HepG2 (cell line): ENCODE measurements around the gene FOXL3. TPM values are rescaled to one million over a fixed set of nuclear protein-coding genes. Genes with fewer than 3 reads are reported as not detected.
"Not testable (repeated sequence)": the region's sequence is repeated elsewhere in the genome, so short reads cannot be mapped to it uniquely, and the experiment has no call there.

ENCODE experiments used
- ATAC-seq: fragments of 200-7000 bp; cut with Tn5 transposase; 3 replicates; pipeline ENCODE4 v1.9.1; 2020; ENCODE audit warnings: mild to moderate bottlenecking, moderate library complexity
- BruUV-seq: library from RNA; stranded (reverse); fragments of 400-500 nt; replicated peaks from 2 replicates; lab custom pipeline; 2021; lab: Mats Ljungman, UMichigan
- CTCF ChIA-PET: fragments of 300-600 bp; formaldehyde crosslinking; extraction: SDS; loops from one replicate; lab custom pipeline; 2021; ENCODE audit warnings: low total read pairs, inconsistent platforms, low intra/inter-chr PET ratio; lab: Yijun Ruan, JAX
- POLR2A ChIA-PET: fragments of 350-600 bp; sonication (Branson Sonifier 250); formaldehyde crosslinking; loops from one replicate; lab custom pipeline; 2020; ENCODE audit warnings: antibody characterized with exemption, inconsistent platforms; lab: Yijun Ruan, JAX
- DNase-seq: peaks from one replicate; pipeline ENCODE4 v3.0.0-alpha.2; 2015; ENCODE audit warnings: low spot score
- FAIRE-seq: peaks from 3 replicates; lab custom pipeline; 2011; peaks lifted over from hg19 to GRCh38; lab: Jason Lieb, UNC
- H2AFZ ChIP-seq: one replicate; pipeline ENCODE4 v1.6.1; 2011; ENCODE audit warnings: low read length, inconsistent platforms
- H3K27ac ChIP-seq: fragments of 300-600 bp; 3 replicates; pipeline ENCODE4 v1.8.0; 2011; ENCODE audit warnings: mixed run types, mild to moderate bottlenecking, mixed read lengths, low read length, inconsistent platforms; ENCODE audit not compliant: insufficient read depth; ENCODE audit errors: extremely low read length
- H3K27me3 ChIP-seq, 2 experiments: fragments of 200-600 bp in 1 of 2; 2 replicates in 1 of 2; 3 replicates in 1 of 2; pipeline versions ENCODE4 v1.6.0 to v1.8.0; 2011; ENCODE audit warnings: low read length in 2 of 2, mild to moderate bottlenecking in 2 of 2, moderate library complexity in 2 of 2, inconsistent platforms in 1 of 2; ENCODE audit not compliant: insufficient read depth in 2 of 2, control insufficient read depth in 1 of 2
- H3K36me3 ChIP-seq, 2 experiments: fragments of 200-600 bp in 1 of 2; replicated peaks in 1 of 2; 2 replicates in 1 of 2; 3 replicates in 1 of 2; pipeline versions ENCODE4 v1.5.1 to v1.8.0; 2011; ENCODE audit warnings: low read length in 2 of 2, inconsistent platforms in 1 of 2; ENCODE audit not compliant: insufficient read depth in 2 of 2, control insufficient read depth in 1 of 2
- H3K4me1 ChIP-seq: 2 replicates; pipeline ENCODE4 v1.5.1; 2012; ENCODE audit warnings: low read length, inconsistent platforms; ENCODE audit not compliant: insufficient read depth
- H3K4me2 ChIP-seq: 2 replicates; pipeline ENCODE4 v1.6.0; 2011; ENCODE audit warnings: low read depth, low read length, inconsistent platforms
- H3K4me3 ChIP-seq, 3 experiments: fragments of 200-600 bp in 1 of 3; sonication (generic), shearing (Covaris generic) in 1 of 3; replicated peaks in 1 of 3; 2 replicates each; pipeline ENCODE4 v1.5.1; 2011 to 2016; ENCODE audit warnings: low read length in 3 of 3, inconsistent platforms in 2 of 3, low read depth in 2 of 3, mild to moderate bottlenecking in 2 of 3, control low read depth in 1 of 3, mixed read lengths in 1 of 3; ENCODE audit not compliant: insufficient read depth in 1 of 3
- H3K79me2 ChIP-seq: one replicate; pipeline ENCODE4 v1.6.1; 2011; ENCODE audit warnings: low read length, inconsistent platforms; ENCODE audit not compliant: insufficient read depth
- H3K9ac ChIP-seq: 2 replicates; pipeline ENCODE4 v1.6.0; 2011; ENCODE audit warnings: mild to moderate bottlenecking, low read depth, low read length, inconsistent platforms; ENCODE audit not compliant: insufficient read depth
- H3K9me3 ChIP-seq: 2 replicates; pipeline ENCODE4 v1.5.1; 2012; ENCODE audit warnings: mild to moderate bottlenecking, low read length
- H4K20me1 ChIP-seq: 2 replicates; pipeline ENCODE4 v1.6.0; 2011; ENCODE audit warnings: inconsistent platforms, mild to moderate bottlenecking, low read length, moderate library complexity; ENCODE audit not compliant: insufficient read depth
- CTCF ChIP-seq: sonication (generic); formaldehyde crosslinking; IDR thresholded peaks from 2 replicates; pipeline ENCODE4 v1.5.0; 2020; ENCODE audit warnings: mild to moderate bottlenecking, missing genetic modification reagents, moderate library complexity
- DNMT1 ChIP-seq: sonication (generic); formaldehyde crosslinking; IDR thresholded peaks from 2 replicates; pipeline ENCODE4 v1.5.1; 2020; ENCODE audit warnings: mild to moderate bottlenecking, missing genetic modification reagents
- HOXA3 ChIP-seq: sonication (generic); formaldehyde crosslinking; IDR thresholded peaks from 2 replicates; pipeline ENCODE4 v1.5.0; 2020; ENCODE audit warnings: missing genetic modification reagents
- ZBTB33 ChIP-seq: sonication (generic); formaldehyde crosslinking; IDR thresholded peaks from 2 replicates; pipeline ENCODE4 v1.4.0; 2020; ENCODE audit warnings: missing genetic modification reagents
- WGBS: methylation state at CpG from one replicate; pipeline ENCODE4 v1.1.6; 2017; ENCODE audit warnings: low lambda C conversion rate; 5-methylcytosine and 5-hydroxymethylcytosine counted together
- in situ Hi-C: cut with HindIII; loops from 2 replicates; pipeline ENCODE4 v1.10.0; 2017; ENCODE audit warnings: low pct_unique_long_range_greater_than_20kb; ENCODE audit not compliant: extremely low pct_ligation_motif_present
- intact Hi-C: fragments of 100-400 bp; cut with micrococcal nuclease; formaldehyde crosslinking; loops from one replicate; pipeline ENCODE4 v1.10.0; 2022; ENCODE audit not compliant: unreplicated experiment
- polyA plus RNA-seq, 8 experiments: library from polyadenylated mRNA; depleted of rRNA in 3 of 8; stranded (reverse) in 7 of 8; unstranded in 1 of 8; fragments of >200 nt; fragmentation: Illumina TruSeq in 4 of 8; extraction: Trizol in 4 of 8; gene quantifications; 2 replicates each; pipeline versions ENCODE4 v1.2.1 to v1.2.3, GENCODE V29; 2011 to 2016; ENCODE audit warnings: low read depth in 4 of 8, missing spikeins in 1 of 8, mixed read lengths in 1 of 8; ENCODE audit not compliant: insufficient read depth in 1 of 8
- total RNA-seq, 5 experiments: library from RNA; depleted of rRNA; stranded (reverse); fragments of >200 nt; fragmentation: Illumina TruSeq; extraction: Trizol; gene quantifications; 2 replicates each; pipeline ENCODE4 v1.2.3, GENCODE V29; 2016; ENCODE audit warnings: low read depth in 1 of 5

FOXL3 gene
- total and polyA plus RNA-seq, 2 of the 13 experiments (the other 11 are each of a cell fraction or from before 2014, with no cell fraction given): not detected

DNA sequence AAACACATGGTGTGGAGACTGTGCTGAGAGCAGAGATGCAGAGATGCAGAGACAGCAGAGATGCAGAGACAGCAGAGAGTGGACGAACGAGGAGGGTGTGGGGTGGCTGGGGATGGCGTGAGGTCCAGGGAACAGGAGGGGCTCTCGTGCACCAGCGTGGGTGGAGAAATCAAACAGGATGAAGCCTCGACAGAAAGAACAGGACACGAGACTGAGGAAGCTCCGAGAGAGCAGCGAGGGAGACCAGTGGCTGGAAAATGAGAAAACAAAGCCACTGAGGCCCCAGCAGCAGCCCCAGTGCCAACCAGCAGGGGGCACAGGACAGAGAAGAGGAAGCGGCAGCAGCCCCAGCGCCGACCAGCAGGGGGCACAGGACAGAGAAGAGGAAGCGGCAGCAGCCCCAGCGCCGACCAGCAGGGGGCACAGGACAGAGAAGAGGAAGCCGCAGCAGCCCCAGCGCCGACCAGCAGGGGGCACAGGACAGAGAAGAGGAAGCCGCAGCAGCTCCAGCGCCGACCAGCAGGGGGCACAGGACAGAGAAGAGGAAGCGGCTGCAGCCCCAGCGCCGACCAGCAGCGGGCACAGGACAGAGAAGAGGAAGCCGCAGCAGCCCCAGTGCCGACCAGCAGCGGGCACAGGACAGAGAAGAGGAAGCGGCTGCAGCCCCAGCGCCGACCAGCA is 27.2 kb upstream of the FOXL3 start:
- CTCF ChIA-PET: interaction anchor here (0.6 kb wide), 1 partner anchor 512 kb away, joined by 3 read pairs; no protein-coding TSS in a partner anchor

More for the DNA sequence above, 27.2 kb upstream of the FOXL3 start:
- BruUV-seq, FAIRE-seq, H3K4me2 ChIP-seq, H2AFZ ChIP-seq, H3K27ac ChIP-seq, H3K27me3 ChIP-seq, POLR2A ChIA-PET, H3K36me3 ChIP-seq, DNase-seq, ATAC-seq, H3K4me1 ChIP-seq, H3K4me3 ChIP-seq, H3K9ac ChIP-seq, intact Hi-C loops, in situ Hi-C loops, H3K79me2 ChIP-seq, H4K20me1 ChIP-seq: not testable (repeated sequence)
- TF ChIP-seq DNMT1 (CRISPR knock-in tag) (peak; percentile 56; the same call in 1 of the 2 replicates), ZBTB33 (peak; percentile 80; the same call in 1 of the 2 replicates), CTCF (CRISPR knock-in tag) (peak; percentile 29), HOXA3 (CRISPR knock-in tag) (peak; percentile 56; the same call in 1 of the 2 replicates)
- WGBS: 66% methylated on average over 19 of the region's 31 CpGs
- peaks cover 19% of the 10 kb centered on the region for H3K9me3 ChIP-seq
